Gastrocnemius medialis (tissue), 4 donors: ENCODE data around the gene SCN5A.

Experiments
- POLR2A ChIP-seq, 2 donors: fragments of 450-650 bp; IDR thresholded peaks; one replicate each; pipeline ENCODE4 v1.6.1; 2017; ENCODE audit warnings: antibody characterized with exemption in 2 of 2, mild to moderate bottlenecking in 2 of 2, moderate library complexity in 2 of 2
- TF ChIP-seq, protein P1 (sequence below), 5 experiments: fragments of 450-650 bp in 3 of 5; fragments of 200-600 bp in 2 of 5; sonication (generic) in 2 of 5; IDR thresholded peaks in 4 of 5; conservative IDR thresholded peaks in 1 of 5; 1 replicate in 4 of 5; 2 replicates in 1 of 5; pipeline ENCODE4 v1.5.1; 2016 to 2019; ENCODE audit warnings: antibody characterized with exemption in 5 of 5, mild to moderate bottlenecking in 3 of 5, moderate library complexity in 3 of 5

DNA sequence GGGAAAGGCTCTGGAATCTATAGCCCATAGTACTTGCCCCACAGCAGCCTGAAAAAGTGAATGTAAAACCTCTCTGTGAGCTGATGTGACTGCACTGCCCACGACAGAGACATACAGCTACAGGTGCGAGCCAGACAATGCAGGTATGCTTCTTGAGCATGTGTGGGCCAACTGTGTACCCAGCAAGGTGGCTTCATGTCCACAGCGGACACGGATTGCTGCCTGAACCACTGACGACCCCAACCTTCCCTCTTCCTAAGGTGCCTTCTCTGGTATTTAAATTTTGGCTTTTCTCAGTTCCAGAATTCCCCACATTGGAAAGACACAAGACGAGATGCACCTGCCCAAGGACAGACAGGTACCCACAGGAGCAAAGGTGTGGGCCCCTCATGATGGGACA, 65.8 kb downstream of the SCN5A start:
- TF ChIP-seq, protein P1, sequence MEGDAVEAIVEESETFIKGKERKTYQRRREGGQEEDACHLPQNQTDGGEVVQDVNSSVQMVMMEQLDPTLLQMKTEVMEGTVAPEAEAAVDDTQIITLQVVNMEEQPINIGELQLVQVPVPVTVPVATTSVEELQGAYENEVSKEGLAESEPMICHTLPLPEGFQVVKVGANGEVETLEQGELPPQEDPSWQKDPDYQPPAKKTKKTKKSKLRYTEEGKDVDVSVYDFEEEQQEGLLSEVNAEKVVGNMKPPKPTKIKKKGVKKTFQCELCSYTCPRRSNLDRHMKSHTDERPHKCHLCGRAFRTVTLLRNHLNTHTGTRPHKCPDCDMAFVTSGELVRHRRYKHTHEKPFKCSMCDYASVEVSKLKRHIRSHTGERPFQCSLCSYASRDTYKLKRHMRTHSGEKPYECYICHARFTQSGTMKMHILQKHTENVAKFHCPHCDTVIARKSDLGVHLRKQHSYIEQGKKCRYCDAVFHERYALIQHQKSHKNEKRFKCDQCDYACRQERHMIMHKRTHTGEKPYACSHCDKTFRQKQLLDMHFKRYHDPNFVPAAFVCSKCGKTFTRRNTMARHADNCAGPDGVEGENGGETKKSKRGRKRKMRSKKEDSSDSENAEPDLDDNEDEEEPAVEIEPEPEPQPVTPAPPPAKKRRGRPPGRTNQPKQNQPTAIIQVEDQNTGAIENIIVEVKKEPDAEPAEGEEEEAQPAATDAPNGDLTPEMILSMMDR (IDR thresholded peaks at IDR 0.05 in 4 of 5, conservative IDR thresholded peaks at IDR 0.05 in 1 of 5) = no peak
- TF ChIP-seq POLR2A (IDR thresholded peaks at IDR 0.05) = no peak
